GM18951 (cell line): ENCODE measurements around the gene DOP1A.

ENCODE experiments used
- POLR2A ChIP-seq: IDR thresholded peaks from 4 replicates; pipeline ENCODE4 v1.6.1; 2011; ENCODE audit warnings: mild to moderate bottlenecking; ENCODE audit not compliant: insufficient read length, insufficient read depth; ENCODE audit errors: extremely low read depth
- in situ Hi-C: fragments of 300-500 bp; cut with MboI; formaldehyde crosslinking; loops from one replicate; pipeline ENCODE4 v1.12.0; 2022; ENCODE audit warnings: low sequenced_read_pairs, mixed read lengths, inconsistent platforms; ENCODE audit not compliant: unreplicated experiment

The DOP1A gene

GRCh38 chr6:83061190-83061589 lies 6.3 kb upstream of the DOP1A start:
- in situ Hi-C loops: loop anchor here (10.0 kb wide), 1 partner anchor 464 kb away; no protein-coding TSS in a partner anchor
- TF ChIP-seq POLR2A: no peak

DNA sequence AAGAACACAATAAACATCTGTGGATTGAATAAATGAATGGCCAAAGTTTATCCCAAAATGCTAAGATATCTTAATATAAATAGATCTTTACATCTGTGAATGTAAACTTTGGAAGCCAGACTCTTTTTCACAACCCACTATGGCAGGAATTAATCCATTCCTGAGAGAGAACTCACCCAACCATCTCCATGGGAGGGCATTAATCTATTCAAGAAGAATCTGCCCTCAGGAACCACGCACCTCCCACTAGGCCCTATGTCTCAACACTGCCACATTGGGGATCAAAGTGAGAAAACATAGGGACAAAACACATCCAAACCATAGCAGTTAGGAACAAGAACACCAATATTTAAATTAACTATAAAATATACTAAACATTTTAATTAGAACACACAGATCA lies 5.2 kb upstream of the DOP1A start:
- in situ Hi-C loops: loop anchor here (10.0 kb wide), 1 partner anchor 463 kb away; no protein-coding TSS in a partner anchor
- no peak for TF ChIP-seq POLR2A

GRCh38 chr6:83065511-83066192 lies 1.8 kb upstream of the DOP1A start, which contains the start of gene UBE3D:
Gene UBE3D (minus strand): TSS chr6:83065841. CDS start chr6:83065718, 123 bp downstream.
- in situ Hi-C loops: loop anchor here (10.0 kb wide), 1 partner anchor 459 kb away; no protein-coding TSS in a partner anchor
- TF ChIP-seq POLR2A: peak; percentile 85

- TF ChIP-seq POLR2A: no peak
- in situ Hi-C loops: loop anchor here (10.0 kb wide), 1 partner anchor 456 kb away; no protein-coding TSS in a partner anchor
Measured at GRCh38 chr6:83068616-83069015, 1.1 kb downstream of the DOP1A start.

DNA sequence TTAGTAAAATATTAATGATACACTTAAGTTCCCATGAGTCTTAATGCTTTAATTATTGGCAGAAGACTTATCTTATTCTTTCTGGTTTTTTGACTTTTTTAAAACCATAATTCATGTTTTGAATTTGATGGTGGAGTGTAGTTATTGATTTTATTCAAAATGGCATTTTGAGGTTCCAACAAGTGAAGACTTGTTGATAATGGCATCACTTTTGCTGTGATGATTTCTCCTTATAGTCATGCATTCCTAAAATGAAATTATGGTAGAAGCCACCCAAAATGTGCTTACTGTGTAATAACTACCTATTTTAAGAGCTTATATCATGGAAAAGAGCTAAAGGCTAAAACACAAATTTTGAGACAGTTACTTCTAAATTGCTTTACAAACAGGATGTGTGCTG lies 2.2 kb downstream of the DOP1A start:
- in situ Hi-C loops: loop anchor here (10.0 kb wide), 1 partner anchor 455 kb away; no protein-coding TSS in a partner anchor
- TF ChIP-seq POLR2A: no peak

DNA sequence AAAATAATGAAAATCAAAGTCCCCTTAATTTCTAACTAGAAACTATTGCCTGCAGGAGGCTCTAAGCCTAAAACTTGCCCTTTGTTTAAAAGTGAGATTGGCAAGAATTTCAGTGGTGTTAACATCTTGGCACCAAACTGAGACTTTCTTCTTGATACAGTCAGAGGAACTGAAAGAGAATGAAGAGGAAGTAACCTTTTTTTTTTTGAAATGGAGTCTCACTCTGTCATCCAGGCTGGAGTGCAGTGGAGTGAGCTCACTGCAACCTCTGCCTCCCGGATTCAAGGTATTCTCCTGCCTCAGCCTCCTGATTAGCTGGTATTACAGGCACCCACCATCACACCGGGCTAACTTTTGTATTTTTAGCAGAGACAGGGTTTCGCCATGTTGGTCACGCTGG lies 3.6 kb downstream of the DOP1A start:
- TF ChIP-seq POLR2A: no peak
- in situ Hi-C loops: no loop called here

DNA sequence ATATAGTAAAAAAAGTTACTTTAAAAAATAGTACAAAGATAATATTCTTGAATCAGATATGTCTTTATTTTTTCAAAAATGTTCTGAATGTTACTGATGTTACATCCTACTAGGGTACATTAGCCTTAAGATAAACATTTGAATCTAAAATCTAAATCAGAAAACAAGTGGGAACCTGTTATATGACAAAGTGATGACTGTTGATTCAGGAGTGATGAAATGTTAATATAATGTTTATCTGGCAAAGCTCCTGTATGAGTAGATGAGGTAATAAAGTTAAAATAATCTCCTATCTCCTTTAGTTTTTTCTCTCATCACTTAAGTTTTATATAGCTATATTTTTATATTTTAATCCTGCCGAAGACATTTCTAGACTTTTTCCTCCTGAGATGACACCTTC lies 4.2 kb downstream of the DOP1A start:
- in situ Hi-C loops: no loop called here
- no peak for TF ChIP-seq POLR2A

DNA sequence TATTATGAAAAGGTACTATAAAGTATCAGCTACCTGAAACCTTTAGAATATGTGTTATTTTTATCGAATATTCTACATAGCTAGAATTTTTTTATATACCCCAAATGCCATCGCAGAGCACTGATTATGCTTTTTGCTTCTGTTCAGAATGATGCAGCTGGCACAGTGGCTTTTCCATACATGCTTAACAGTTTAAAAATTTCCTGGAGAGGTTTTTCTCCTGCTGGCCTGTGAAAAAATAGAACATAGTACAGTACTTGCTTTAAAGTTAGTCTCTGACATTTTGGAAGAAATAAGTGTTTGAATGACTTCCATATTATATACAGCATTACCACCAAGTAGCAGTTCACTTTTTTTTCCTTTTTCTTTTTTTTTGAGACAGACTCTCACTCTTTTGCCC lies 5.3 kb downstream of the DOP1A start:
- in situ Hi-C loops: no loop called here
- no peak for TF ChIP-seq POLR2A

DNA sequence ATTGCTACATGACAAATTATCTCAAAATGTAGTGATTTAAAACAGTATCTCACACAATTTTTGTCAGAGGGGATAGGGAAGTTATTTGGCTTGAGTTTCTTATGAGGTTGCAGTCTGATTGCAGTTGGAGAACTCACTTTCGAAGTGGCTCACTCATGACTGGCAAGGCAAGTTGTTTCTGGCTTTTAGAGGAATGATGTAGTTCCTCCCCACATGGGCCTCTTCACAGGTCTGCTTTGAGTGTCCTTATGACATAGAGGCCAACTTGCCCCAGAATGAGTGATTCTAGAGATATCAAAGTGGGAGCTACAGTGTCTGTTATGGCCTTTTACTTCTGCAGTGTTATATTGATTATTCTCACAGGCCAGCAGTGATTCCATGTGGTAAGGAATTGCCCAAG lies 6.1 kb downstream of the DOP1A start:
- in situ Hi-C loops: no loop called here
- TF ChIP-seq POLR2A: no peak

DNA sequence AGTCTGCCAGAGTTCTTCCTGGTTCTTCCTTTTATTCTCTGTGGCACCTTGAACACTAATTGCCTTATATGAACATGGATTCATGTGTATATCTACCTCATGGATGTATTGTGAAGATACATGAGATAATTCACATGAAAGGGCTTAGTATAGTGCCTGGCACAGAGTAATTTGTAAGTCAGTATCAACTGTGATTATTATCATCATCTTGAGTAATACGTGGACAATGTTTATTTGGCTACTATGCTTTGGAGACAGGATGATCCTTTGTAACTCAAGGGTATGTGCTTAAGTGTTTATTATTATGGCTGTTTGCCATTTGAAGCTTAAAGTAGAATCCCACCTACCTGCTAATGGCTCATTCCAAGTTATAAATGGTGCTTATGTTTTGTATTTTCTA lies 16.0 kb downstream of the DOP1A start:
- in situ Hi-C loops: no loop called here
- no peak for TF ChIP-seq POLR2A

- TF ChIP-seq POLR2A: peak; percentile 11
- in situ Hi-C loops: no loop called here
Measured at GRCh38 chr6:83086751-83087150, 19.3 kb downstream of the DOP1A start.

- no peak for TF ChIP-seq POLR2A
- in situ Hi-C loops: no loop called here
Measured at GRCh38 chr6:83092756-83093399, 25.4 kb downstream of the DOP1A start.

- no peak for TF ChIP-seq POLR2A
- in situ Hi-C loops: no loop called here
Measured at GRCh38 chr6:83096791-83097190, 29.3 kb downstream of the DOP1A start.

- TF ChIP-seq POLR2A: no peak
- in situ Hi-C loops: no loop called here
Measured at GRCh38 chr6:83097204-83097603, 29.7 kb downstream of the DOP1A start.
